HG03159 (cell line): Measurements from ENCODE around the gene SMOC2.
"Not testable (repeated sequence)": the region's sequence is repeated elsewhere in the genome, so short reads cannot be mapped to it uniquely, and the experiment has no call there.

Source experiments
- ATAC-seq: cut with Tn5 transposase; IDR thresholded peaks from one replicate; pipeline ENCODE4 v1.9.1; 2021; ENCODE audit warnings: mild to moderate bottlenecking, moderate library complexity; ENCODE audit not compliant: unreplicated experiment

SMOC2 gene

DNA sequence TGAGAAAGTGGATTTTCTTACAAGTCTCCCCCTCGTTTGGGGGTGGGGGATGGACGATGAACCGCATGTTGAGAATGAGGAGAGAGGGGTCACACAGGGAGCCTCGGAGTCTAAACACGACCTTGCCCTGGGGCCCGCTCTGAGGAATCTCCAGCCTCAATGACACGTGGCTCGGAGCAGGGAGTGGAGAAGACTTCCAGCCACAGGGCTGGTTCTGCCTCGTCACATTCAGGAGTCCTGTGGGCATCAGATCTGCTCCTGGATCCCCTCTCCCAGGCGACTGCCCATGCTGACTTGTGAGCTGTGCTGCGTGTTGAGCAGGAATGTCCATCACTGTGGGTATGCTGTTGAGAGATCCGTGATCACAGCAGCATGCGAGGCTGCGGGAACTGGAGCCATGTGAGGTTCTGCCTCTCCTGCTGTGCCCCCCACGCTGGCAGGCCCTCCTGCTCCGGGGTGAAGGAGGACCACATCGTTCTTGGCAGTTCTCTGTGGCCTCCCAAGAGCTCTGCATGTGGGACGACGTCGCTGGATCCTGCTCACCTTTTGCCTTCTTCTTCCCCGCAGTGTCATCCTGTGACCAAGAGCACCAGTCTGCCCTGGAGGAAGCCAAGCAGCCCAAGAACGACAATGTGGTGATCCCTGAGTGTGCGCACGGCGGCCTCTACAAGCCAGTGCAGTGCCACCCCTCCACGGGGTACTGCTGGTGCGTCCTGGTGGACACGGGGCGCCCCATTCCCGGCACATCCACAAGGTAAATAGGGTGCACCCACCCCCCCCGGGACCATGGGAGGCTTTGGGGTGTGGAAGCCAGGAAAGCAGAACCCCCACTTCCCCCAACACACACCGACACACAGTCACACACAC lies 157.5 kb downstream of the SMOC2 start:
- ATAC-seq: no peak

DNA sequence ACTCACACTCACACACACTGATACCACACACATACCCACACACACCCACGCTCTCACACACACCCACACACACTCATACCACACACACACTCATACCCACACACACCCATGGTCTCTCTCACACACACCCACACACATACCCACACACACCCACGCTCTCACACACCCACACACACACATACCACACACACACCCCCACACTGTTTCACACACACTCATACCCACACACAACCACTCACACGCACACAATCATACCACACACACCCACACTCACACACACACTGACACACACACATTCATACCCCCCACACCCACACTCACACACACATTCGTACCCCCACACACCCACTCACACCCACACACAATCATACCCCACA lies 158.1 kb downstream of the SMOC2 start:
- no peak for ATAC-seq

DNA sequence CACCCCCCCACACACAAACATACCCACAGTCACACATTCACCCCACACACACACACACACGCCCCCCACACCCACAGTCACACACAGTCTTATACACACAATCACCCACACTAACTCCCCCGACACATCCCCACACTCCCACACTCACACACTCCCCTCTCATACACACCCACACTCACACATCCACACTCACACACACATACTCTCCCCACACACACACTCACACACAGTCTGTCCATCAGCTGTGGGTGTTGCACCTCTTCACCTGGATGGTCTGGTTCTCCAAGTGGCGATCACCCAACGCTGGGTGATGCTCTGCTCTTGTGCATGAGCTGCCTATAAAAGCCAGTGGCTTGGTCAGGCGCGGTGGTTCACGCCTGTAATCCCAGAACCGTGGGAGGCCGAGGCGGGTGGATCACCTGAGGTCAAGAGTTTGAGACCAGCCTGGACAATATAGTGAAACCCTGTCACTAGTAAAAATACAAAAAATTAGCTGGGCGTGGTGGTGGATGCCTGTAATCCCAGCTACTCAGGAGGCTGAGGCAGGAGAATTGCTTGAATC lies 158.9 kb downstream of the SMOC2 start:
- no peak for ATAC-seq

DNA sequence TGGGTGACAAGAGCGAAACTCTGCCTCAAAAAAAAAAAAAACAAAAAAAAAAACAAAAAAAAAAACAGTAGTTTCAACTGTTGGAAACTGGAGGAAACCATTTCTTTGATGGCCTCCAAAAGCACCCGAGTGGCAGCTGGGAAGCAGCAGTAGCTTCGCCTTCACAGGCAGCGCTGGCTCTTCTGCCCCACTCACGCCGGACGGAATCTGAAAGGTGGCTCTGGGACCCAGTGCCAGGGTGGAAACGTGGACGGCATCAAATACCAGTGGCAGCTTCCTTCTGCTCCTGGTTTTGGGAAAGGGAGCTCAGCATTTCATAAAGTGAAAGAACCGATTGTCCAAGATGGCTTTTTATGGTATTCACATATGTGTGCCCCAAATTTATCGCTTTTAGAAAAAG lies 159.4 kb downstream of the SMOC2 start:
- ATAC-seq: no peak

DNA sequence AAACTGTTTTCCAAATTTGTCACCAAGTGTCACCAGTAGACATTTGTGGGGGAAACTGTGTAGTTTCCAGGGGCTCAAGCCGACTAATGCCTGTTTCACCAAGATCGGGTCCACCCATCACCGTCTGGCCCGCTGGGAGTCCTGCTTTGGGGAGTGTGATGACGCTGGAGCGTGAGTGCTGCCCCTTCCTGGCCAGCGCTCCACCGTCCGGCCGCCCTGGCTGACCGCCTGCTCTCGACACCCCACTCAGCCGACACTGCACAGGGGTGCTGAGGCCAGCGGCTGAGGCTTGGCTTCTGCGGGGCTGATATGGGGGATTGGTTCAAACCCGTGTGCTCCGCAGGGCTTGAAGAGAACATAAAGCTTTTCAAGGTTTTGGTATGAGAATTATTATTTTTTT lies 160.1 kb downstream of the SMOC2 start:
- no peak for ATAC-seq

DNA sequence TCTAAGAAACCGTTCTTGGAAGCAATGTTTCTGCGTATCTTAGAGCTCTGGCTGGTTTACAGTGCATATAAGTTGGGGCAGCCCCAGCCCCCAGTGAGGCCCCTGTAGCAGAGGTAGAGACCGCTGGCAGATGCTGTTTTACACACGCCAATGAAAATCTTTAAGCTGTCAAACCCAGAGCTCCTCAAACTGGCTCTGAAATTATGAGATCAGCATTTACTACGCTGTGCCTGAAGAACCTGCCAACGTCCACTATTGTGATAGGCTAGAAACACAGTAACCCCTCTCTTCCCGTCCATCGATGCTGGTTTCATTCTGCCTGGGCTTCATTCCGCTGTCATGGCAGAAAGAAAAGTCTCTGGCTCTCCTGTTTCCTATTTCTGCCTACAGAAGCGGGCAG lies 160.6 kb downstream of the SMOC2 start:
- no peak for ATAC-seq

DNA sequence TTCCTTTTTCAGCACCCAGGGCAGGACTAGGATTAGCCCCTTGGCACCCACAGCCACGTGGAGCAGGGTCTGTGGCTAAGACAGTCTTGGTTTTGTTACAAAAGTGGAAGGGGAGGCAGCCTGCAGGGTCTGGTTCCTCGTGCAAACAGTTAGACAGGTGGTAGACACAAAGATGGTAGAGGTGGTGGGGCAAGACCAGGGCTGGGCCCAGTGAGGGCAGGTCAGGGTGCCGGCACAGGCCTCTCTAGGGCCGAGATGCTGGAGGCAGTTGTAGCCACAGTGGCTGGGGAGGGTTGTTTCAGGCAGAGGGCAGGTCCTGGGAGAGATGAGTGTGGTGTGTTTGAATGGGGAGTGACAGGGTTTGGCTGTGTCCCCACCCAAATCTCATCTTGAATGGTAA lies 161.6 kb downstream of the SMOC2 start:
- ATAC-seq: no peak

DNA sequence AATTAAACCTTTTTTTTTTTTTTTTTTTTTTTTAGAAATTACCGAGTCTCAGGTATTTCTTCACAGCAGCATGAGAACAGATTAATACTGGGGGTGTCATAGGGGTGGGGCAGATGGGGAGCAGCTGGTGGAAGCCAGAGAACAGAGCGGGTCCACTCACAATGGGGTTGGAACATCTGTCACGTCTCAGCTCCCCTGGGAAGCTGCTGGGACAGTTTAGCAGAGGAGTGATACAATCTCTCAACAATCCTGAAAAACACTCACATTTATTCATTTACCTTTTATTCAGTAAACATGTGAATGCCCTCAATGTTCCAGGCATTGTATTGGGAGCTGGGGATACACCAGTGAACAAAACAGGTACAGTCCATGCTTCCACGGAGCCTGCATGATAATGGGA lies 162.2 kb downstream of the SMOC2 start:
- no peak for ATAC-seq

DNA sequence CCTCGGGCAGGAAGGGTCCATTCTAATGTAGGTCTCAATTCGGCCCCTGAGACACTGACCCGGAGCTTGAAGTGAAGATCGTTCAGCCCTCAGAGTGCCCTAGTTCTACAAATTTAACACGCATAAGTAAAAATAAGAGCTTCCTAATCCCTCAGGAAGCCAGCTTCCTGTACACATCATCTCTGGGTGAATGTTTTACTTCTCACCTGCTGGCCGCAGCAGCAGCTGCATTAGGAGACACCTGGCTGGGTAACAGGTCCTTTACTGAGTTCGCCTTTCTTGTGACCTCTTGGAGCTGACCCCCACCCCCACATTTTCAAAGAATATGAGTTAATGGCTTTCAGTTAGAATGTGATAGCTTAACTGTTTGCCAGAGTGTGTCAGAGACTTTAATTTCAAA lies 165.0 kb downstream of the SMOC2 start:
- ATAC-seq: no peak

DNA sequence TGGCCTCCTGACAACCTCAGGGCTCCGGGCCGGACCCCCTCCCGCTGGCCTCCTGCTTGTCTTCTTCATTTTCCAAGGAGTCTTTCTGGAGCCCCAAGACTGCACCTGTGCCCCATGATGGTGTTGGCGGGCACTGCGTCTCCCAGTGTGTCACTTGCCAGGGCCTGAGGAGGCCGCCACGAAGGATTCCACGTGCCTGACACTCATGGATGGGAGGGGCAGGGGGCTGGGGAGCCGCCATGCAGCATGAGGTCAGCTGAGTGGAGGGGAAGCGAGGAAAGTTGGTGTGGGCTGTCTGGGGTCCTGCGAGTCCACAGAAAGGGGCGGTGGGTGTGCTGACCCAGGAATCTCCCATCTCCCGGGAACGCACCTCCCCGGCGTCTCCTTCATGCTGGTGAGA lies 165.7 kb downstream of the SMOC2 start:
- ATAC-seq: no peak

DNA sequence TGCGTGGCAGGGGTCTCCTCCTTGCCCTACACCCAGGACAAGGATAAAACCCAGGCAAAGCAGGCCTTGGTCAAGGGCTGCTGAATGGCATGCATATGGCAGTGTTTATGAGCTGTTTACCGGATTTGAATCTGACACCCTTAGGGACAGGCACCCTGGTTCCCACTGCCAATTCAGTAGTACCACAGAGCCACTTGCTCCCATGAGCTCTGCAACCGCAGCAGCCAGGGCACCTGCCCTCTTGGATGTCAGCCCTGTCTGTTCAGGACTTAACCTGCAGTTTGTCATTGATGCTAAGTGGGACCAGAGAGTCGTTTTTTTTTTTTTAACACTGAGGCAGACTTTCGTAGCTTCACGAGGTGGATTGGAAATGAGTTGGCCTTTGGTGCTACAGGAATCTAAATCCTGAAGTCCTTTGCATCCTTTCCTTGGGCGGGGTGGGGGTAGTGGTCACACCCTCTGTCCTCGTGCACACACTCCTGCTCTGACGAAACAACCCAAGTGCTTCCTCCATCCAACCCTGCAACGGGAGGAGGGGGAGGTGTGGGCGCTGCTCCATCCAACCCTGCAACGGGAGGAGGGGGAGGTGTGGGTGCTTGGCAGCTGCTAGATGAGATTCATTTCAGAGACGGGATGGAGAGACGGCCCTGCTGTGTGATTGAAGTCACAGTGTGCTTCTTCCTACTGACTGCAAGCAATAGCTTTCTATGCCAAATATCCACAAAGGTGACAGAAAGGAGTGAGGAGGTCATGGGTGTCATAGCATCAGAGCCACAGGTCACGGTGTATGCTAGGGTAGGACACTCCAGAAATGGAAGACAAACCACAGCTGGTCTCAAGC lies 166.5 kb downstream of the SMOC2 start:
- ATAC-seq: no peak

DNA sequence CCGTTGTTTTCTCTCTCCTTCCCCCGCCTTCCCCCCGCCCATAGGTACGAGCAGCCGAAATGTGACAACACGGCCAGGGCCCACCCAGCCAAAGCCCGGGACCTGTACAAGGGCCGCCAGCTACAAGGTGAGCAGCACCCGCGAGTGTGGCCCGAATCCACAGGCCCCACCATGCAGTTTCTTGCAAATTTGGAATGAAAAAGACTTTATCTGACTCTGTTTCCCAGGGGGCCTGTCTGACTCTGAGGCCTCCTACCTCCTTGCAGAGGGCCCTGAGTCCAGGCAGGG lies 167.1 kb downstream of the SMOC2 start:
- ATAC-seq: no peak

DNA sequence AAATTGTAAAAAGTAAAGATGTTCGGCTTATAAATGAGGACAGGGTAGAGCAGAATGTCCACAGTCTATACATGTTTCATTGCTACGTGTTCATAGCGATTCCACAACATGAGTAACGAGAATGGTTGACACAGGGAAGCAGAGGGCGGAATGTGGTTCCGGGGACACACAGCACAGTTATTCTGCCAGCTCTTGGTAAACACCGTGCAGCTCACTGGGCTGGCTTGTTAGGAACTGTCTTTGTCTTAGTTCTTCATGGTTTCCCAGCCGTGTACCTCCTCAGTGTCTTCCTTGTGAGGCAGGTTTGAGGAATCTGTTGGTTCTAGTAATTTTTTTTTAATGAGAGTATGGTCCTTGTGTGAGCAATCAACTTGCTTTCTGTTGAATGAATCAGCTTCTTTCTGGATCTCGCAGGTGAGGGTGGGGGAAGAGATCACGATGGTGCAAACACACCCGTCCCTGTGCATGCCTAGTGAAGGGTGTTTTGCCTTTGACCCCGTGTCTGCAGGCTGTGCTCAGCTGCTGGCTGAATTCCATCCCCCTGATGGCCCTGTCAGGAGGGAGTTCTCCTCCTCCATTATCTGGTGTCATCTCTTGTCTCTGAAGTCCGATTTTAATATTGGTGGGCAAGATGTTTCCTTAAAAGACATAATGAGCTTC lies 168.2 kb downstream of the SMOC2 start:
- ATAC-seq: no peak

DNA sequence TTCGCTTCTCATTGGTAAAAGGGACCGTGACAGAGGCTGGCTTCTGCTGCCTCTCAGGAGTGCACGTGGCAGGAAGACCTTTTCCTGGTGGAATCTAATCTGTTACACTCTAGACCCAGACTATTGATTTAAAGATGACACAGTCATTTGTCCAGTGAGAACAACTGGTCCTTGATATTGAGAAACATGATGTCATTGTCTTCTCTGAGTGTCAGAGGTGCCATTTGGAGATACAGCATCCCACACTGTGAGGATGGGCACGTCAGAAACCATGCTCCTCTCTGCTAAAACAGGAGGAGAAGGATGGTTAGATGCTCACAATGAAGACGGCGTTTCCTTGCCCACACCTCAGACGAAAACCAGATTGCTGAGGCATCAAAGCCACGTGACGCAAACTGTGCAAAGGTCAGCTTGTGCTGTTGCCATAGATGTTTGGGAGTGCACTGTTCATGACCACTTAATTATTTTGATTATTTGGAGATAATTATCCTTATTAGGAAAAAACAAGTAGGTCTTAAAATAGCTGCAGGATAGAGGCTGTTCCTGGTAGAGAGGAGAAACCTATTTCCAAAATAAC lies 169.0 kb downstream of the SMOC2 start:
- ATAC-seq: no peak

DNA sequence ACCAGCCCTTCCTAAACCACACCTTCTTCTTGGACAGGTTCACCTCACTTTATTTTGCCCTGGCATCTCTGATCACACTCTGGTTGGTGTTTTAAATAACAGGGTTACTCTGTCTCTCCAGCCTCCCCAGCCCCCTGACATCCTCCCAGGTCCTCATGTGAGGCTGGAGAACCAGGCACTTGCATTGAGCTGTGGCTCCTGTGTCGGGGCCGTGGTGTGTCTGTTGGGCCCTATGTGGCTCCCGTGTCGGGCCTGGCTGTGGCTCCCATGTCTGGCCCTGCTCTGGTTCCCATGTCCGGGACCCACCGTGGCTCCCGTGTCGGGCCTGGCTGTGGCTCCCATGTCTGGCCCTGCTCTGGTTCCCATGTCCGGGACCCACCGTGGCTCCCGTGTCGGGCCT lies 170.0 kb downstream of the SMOC2 start:
- ATAC-seq: not testable (repeated sequence)

DNA sequence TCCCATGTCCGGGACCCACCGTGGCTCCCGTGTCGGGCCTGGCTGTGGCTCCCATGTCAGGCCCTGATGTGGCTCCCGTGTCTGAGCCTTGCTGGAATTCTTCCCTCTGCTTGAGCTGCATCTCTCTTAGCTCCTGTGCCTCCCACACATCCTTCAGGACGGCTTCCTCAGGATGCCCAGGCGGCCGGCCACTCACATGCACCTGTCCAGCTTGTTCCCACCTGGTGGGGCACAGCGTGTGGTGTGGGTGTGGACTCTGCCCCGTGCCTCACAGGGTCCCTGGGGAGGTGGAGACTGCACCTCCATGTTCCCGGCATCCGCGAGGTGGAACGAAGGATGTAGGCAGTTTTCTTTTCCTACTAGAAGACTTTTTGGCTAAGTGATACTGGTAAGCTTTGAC lies 170.7 kb downstream of the SMOC2 start:
- ATAC-seq: no peak

DNA sequence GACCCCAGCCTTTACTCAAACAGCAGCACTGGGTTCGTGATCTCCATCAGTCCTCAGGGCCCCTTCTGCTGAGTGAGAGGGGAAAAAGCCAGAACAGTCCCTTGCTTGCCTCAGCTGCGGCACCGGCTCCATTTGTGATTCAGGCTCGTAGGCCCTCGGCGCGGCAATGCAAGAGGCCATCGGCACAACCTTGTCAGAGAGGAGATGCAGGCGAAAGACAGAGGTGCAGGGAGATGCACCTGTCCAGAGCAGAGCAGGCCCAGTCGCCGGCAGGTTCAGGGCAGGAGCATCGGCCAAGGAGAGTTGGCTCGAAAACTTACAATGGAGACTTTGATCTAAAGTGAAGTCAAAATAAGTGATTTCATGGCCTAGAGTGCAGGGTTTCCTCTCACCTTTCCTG lies 171.6 kb downstream of the SMOC2 start:
- ATAC-seq: no peak

DNA sequence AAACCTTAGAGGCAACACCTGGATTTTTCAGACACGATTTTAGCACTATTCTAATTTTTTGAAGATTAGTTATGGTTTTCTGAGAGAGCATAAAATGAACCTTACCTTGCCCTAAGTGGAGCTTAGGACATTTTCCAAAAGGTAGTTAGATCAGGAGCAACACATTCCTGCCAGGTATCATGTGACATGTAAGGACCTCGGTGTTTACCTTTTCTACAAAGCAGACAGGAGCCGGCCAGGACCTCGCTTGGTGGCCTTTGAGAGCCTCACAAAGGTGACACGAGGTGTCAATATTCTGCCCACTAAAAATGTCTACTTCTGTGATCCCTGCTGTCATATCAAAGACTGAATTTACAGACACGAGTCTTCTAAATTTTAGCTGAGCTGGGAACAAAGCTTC lies 174.9 kb downstream of the SMOC2 start:
- ATAC-seq: no peak

DNA sequence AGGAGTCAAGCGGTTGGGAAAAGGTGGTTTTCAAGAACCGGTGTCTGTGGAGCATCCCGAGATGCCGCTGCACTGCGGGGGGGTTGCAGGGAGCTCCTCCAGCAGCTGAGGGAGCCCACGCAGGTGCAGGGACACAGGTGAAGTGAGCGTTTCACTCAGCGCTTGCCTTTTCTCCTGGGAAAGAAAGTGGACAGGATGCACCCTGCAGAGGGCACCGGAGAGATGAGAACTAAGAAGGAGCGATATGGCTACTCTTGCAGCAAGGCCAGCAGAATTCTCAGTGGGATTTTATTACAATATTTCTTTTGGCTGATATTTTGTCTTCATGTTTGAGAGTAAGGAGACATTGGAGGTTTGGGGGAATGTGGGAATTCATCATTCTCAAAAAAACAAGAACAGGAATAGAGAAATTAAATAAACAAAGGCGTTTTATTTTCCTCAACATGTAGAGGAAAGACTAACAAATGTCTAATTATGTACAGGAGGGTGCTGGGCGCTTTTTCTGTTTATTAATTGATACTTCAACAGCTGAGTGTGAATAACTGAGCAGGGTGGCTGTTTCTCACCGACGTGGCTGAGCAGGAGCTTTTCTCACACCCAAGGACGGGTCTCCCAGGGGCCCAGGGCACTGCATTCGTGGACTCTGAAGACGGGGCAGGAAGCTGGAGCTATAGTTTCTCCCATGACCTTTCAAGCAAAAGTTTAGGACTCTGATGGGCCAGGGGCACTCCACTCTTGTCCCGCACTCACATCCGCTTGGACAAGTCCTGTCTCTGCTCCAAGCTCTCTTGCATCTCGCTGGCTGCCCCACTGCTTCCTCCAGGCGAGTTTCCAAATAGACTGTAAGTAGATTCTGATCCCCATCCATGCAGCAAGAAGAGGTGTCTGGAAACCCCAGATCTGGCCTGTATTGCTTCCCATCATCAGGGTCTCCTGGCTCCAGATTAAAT lies 176.1 kb downstream of the SMOC2 start:
- ATAC-seq: no peak
